ENCODE measurements around the gene LIFR. TPM values are rescaled to one million over a fixed set of nuclear protein-coding genes. Genes with fewer than 3 reads are reported as not detected.

Gene LIFR
- total RNA-seq, 1 experiment from 2014 or later = 10.6 TPM

GRCh38 chr5:38469707-38470267 is 86.7 kb downstream of the LIFR start:
- RAD21 ChIA-PET (ENCODE audit: low non-redundant PET in 1 of 2, low total read pairs in 2 of 2, uncharacterized antibody in 2 of 2, unreplicated experiment in 2 of 2) = no interaction called here
- H3K9ac ChIP-seq (ENCODE audit: low read length) = no peak overlapping the region
- no peaks in the 10 kb centered on the region for H3K9me2 ChIP-seq (ENCODE audit: insufficient read depth)
- no peaks in the 10 kb centered on the region for H3K36me3 ChIP-seq (ENCODE audit: control insufficient read depth in 1 of 2, insufficient read depth in 2 of 2, low read length in 2 of 2)
- H3K27me3 ChIP-seq (ENCODE audit: insufficient read depth, low read length) = no peaks in the 10 kb centered on the region
- DNase-seq (ENCODE audit: low read depth, low spot score) (no peak), ATAC-seq (no peak)
- H2AFZ ChIP-seq (ENCODE audit: low read depth, low read length, poor library complexity, severe bottlenecking) = no peak overlapping the region
- CTCF ChIA-PET = no interaction called here
- H3K4me2 ChIP-seq (ENCODE audit: low read length) = no peak overlapping the region
- intact Hi-C loops (cut with micrococcal nuclease) = no loop called here
- no peaks in the 10 kb centered on the region for H4K20me1 ChIP-seq (ENCODE audit: insufficient read depth)
- H3K79me2 ChIP-seq (ENCODE audit: insufficient read depth, low read length) = no peaks in the 10 kb centered on the region
- H3K27ac ChIP-seq (ENCODE audit: low read depth, low read length) = no peak overlapping the region
- no peaks in the 10 kb centered on the region for H3K9me3 ChIP-seq (ENCODE audit: control insufficient read depth in 1 of 2, insufficient read depth in 1 of 2, low read depth in 1 of 2, low read length in 2 of 2)
- H3K4me3 ChIP-seq (replicated peaks in 1 of 2; ENCODE audit: low read depth in 1 of 2, low read length in 2 of 2) = no peak overlapping the region
- H3K4me1 ChIP-seq (ENCODE audit: control insufficient read depth in 1 of 2, insufficient read depth in 2 of 2, low read length in 2 of 2) = peaks cover 5 to 41% of the 10 kb centered on the region in 2 experiments; a peak in 3 of 4 replicates
- BruUV-seq (replicated peaks) = no TSS peak
- TF ChIP-seq CBX3 (IDR thresholded peaks at IDR 0.05; ENCODE audit: low read depth) = no peak
- no peak for TF ChIP-seq ZBTB33 (IDR thresholded peaks at IDR 0.05; ENCODE audit: extremely low read depth, insufficient replicate concordance, low read length)
- TF ChIP-seq POLR2A (IDR thresholded peaks at IDR 0.05; ENCODE audit: borderline replicate concordance, extremely low read depth, insufficient read depth, insufficient read length) = no peak
- no peak for TF ChIP-seq EZH2phosphoT487 (IDR thresholded peaks at IDR 0.05; ENCODE audit: borderline replicate concordance)
- TF ChIP-seq FOSL1 (IDR thresholded peaks at IDR 0.05; ENCODE audit: low read depth) = no peak
- no peak for TF ChIP-seq SP1 (IDR thresholded peaks at IDR 0.05; ENCODE audit: low read depth)
- TF ChIP-seq ZNF274 (IDR thresholded peaks at IDR 0.05; ENCODE audit: low read depth, low read length) = no peak
- no peak for TF ChIP-seq SIN3A (IDR thresholded peaks at IDR 0.05; ENCODE audit: low read depth)
- TF ChIP-seq EGR1 (IDR thresholded peaks at IDR 0.05; ENCODE audit: low read depth) = no peak
- no peak for TF ChIP-seq RAD21 (IDR thresholded peaks at IDR 0.05; ENCODE audit: low read depth)
- TF ChIP-seq ELF1 (IDR thresholded peaks at IDR 0.05; ENCODE audit: borderline replicate concordance, low read depth) = no peak
- no peak for TF ChIP-seq MAX (IDR thresholded peaks at IDR 0.05)
- TF ChIP-seq EZH2 (IDR thresholded peaks at IDR 0.05) = no peak
- no peak for TF ChIP-seq ATF3 (IDR thresholded peaks at IDR 0.05)
- POLR2A ChIA-PET = no interaction called here

Data from HCT116 (cell line).